Caki2 (cell line): ENCODE measurements around the gene TMTC1. TPM values are rescaled to one million over a fixed set of nuclear protein-coding genes. Genes with fewer than 3 reads are reported as not detected.

Experiments used
- DNase-seq: peaks from one replicate; pipeline ENCODE4 v3.0.0-alpha.2; 2015; ENCODE audit warnings: low read depth
- in situ Hi-C: cut with HindIII; loops from 2 replicates; pipeline ENCODE4 v1.10.0; 2016; ENCODE audit warnings: low sequenced_read_pairs, low pct_unique_long_range_greater_than_20kb, mixed read lengths
- total RNA-seq: library from RNA; depleted of rRNA; stranded (reverse); fragments of >200 nt; shearing (Covaris generic); gene quantifications from 2 replicates; pipeline ENCODE4 v1.2.3, GENCODE V29; 2014; ENCODE audit warnings: low replicate concordance

The TMTC1 gene
- total RNA-seq, 1 experiment from 2014 or later = 3.2 TPM

GRCh38 chr12:29695800-29696199, 87.9 kb downstream of the TMTC1 start:
- DNase-seq = no peak
- in situ Hi-C loops = no loop called here

DNA sequence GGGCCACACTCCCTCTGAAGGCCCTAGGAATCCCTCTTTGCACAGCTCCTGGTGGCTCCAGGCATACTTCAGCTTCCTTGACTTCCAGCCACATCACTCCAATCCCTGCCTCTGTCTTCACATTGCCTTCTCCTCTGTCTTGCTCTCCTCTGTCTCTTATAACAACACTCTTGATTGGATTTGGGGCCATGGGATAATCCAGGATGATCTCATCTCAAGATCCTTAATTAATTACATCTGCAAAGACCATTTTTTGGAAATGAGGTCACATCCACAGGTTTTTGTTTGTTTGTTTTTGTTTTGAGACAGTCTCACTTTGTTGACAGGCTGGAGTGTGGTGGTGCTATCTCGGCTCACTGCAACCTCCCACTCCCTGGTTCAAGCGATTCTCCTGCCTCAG, 88.7 kb downstream of the TMTC1 start:
- no peak for DNase-seq
- in situ Hi-C loops = no loop called here

GRCh38 chr12:29694002-29694401, 89.7 kb downstream of the TMTC1 start:
- in situ Hi-C loops = no loop called here
- no peak for DNase-seq

GRCh38 chr12:29692237-29692636, 91.5 kb downstream of the TMTC1 start:
- no peak for DNase-seq
- in situ Hi-C loops = no loop called here

DNA sequence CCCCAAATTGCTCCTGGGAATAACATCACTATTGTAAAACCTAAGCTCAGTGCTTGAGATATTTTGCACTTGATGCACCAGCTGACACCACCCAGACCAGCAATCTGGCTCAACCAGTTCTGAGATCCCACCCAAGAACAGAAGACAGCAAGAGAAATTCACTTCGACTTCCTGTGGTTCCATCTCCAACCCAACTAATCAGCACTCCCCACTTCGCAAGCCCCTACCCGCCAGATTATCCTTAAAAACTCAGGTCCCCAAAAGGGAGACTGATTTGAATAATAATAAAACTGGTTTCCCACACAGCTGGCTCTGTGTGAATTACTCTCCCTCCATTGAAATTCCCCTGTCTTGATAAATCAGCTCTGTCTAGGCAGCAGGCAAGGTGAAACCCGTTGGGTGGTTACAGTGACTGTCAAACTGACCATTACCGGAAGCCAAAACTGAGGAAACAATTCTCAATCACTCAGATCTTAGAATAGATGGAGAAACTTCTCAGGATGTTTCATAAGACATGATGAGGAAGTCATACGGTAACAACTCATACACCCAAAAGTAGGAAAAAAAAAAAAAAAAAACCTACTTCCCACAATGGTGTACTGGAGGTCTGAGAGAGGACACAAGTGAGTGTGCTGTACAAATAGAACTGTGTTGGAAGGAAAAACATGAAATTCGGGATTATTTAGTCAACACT, 92.4 kb downstream of the TMTC1 start:
- no peak for DNase-seq
- in situ Hi-C loops = no loop called here

- DNase-seq = no peak
- in situ Hi-C loops = no loop called here
Observed at GRCh38 chr12:29690728-29691127, 93.0 kb downstream of the TMTC1 start.

DNA sequence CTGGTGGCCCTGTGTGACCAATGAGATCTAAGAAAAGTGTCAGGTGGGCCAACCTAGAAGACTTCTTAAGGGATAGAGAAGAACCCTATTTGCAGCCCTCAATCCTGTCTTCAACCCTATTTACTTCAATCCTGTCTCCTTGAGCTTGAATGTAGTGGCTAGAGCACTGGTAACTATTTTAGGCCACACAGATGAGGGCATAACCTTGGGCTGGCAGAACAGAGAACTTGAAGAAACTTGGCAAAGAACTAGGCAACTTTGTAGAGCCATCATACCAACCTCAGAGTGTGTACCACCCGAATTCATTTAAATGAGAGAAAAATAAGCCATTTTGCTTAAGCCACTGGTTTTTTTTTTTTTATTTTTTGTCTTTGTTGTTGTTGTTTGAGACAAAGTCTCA, 94.8 kb downstream of the TMTC1 start:
- DNase-seq = no peak
- in situ Hi-C loops = no loop called here

- no peak for DNase-seq
- in situ Hi-C loops = no loop called here
Observed at GRCh38 chr12:29682088-29682487, 101.7 kb downstream of the TMTC1 start.

- no peak for DNase-seq
- in situ Hi-C loops = no loop called here
Observed at GRCh38 chr12:29681370-29681769, 102.4 kb downstream of the TMTC1 start.

DNA sequence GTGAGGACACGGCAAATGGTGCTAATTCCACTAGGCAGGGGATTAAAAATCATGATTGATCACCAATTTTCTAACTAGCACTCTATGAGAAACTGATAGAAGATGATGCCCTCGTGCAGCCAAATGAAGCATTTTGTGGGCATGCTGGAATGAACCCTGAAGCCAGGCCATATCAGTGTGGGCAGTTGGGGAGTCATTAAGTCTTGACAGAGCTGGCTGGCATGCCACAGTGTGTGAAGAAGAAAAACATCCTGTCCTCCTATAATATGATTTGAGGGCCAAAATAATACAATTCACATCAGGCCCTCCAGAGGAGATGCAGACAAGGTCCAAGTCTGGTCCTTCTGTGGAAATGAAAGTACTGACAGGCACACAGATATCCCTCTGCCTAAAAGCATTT, 107.1 kb downstream of the TMTC1 start:
- no peak for DNase-seq
- in situ Hi-C loops = no loop called here

- no peak for DNase-seq
Observed at GRCh38 chr12:29674463-29674862, 109.3 kb downstream of the TMTC1 start.

GRCh38 chr12:29673346-29673745, 110.4 kb downstream of the TMTC1 start:
- no peak for DNase-seq
- in situ Hi-C loops = no loop called here

More at GRCh38 chr12:29674463-29674862, 109.3 kb downstream of the TMTC1 start:
- in situ Hi-C loops = no loop called here

DNA sequence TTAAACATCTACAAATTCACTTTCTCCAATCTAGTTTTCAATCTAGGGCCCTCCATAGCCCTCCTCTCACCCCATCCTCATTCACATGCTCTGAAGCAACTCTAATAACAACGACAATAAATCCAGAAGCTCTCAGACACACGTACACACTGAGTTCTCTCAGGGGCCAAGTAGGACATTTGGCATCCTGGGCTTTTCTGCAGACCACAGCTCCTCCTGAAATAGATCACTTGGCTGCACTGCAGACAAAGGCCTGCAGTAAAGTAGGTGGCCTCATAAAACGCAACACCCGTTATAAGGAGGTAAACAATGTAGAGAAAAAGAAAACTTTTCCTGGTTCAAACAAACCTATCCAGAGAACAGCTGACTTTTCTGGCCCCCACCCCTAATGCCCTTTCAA, 111.2 kb downstream of the TMTC1 start:
- DNase-seq = no peak
- in situ Hi-C loops = no loop called here

DNA sequence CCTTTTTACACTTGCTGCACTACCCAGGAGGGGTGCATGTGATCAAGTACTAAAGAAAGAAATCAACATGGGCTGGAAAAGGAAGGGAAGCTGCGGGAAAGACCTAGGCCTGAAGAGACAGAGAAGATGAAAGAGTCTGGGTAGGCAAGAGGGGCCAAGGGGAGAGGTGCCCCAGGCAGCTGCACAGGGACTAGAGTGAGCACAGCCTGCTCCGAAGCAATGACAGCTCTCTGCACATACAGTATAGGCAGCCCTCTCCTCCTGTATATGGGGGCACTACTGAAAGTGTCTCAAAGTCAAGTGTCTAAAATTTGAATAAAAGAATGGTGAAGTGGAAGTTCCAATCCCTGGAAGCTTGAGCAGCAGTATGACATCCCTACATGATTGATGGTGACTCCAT, 112.0 kb downstream of the TMTC1 start:
- no peak for DNase-seq
- in situ Hi-C loops = no loop called here

- no peak for DNase-seq
- in situ Hi-C loops = no loop called here
Observed at GRCh38 chr12:29667011-29667410, 116.7 kb downstream of the TMTC1 start.

DNA sequence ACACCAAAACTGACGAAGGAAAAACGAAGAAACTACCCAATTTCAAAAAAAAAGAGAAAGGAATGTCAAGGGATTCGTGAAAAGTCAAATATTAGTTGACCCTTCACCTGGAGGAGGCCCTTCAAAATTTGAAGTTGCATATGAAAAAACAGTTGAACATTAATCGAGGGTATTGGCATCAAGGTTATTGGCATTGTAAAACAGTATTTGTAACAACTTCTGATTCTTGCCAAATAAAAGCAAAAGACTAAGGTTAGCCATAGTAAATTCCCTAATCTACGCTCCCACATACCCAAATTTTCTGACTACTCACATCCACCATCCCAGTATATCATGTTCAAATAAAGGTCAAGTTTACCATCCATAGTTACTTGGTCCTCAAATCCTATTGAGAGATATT, 118.6 kb downstream of the TMTC1 start:
- in situ Hi-C loops = no loop called here
- no peak for DNase-seq

DNA sequence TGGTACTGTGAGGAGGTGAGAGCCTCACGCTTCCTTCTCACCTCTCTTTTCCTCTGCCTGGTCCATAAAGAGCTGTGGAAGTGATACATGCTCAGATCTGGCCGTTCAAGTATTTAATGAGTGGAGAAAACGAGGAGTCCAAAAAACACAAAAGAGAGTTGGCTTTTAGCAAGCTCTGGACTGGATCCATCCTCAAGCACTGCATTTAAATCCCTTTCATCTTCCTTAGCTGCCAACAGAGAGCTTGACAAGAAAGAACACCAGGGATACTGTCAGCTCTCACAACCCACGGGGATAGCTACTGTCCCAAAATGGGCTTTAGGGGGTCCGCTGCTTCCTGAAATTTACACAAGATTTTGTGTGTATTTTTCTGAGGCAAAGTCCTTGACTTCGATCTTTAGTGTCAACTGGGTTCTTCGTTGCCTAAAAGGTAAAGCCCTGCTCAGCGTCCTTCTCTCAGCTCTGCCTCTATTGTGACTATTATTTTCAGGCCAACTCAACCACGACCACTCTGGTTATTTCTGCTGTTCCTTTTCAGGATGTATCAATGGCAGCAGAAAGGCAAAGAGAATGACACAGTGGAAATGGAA, 120.9 kb downstream of the TMTC1 start:
- in situ Hi-C loops = no loop called here
- no peak for DNase-seq

GRCh38 chr12:29660847-29661246, 122.9 kb downstream of the TMTC1 start:
- in situ Hi-C loops = no loop called here
- no peak for DNase-seq

GRCh38 chr12:29656762-29657538, 126.8 kb downstream of the TMTC1 start:
- in situ Hi-C loops = no loop called here
- no peak for DNase-seq
